Activated CD8-positive, alpha-beta memory T cell treated with anti-CD3 and anti-CD28 coated beads, Interleukin-2, amount 50 U/mL, for 48 hours (primary cell): Measurements from ENCODE around the gene UROC1.
A peak's percentile ranks its signal among the peaks of the same experiment; 100 is the strongest.

Experiments used
- DNase-seq: peaks from one replicate; pipeline ENCODE4 v3.0.0-alpha.2; 2020

Gene UROC1

DNA sequence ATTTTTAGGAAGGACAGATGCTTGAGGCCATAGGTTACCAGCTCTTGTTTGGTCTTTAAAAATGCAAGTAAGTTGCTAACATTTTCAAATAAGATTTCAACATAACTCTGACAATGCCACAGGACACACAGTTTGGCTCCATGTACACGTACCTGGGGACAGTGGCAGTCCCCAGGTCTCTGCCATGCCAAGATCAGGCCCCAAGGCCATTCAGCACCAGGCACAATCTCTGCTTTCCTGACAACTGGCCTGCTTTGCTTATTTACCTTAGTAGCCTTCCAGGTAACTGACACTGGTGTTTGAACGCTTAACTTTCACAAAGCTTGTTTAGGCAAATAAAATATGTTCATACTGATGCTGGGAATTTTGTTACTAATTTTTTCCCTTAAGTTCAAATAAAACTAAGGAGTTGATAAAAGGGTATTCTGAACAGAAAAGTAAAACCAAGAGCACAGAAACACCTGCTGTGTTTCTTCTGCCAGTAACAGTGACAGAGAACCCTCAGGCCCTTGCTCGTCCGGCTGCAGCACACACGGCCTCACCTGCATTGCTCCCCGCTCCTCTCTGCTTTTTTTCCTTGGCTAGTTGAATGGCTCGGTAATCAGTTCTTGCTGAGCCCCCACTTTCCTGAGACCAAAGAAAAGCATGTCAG, 58.3 kb downstream of the UROC1 start:
- no peak for DNase-seq

DNA sequence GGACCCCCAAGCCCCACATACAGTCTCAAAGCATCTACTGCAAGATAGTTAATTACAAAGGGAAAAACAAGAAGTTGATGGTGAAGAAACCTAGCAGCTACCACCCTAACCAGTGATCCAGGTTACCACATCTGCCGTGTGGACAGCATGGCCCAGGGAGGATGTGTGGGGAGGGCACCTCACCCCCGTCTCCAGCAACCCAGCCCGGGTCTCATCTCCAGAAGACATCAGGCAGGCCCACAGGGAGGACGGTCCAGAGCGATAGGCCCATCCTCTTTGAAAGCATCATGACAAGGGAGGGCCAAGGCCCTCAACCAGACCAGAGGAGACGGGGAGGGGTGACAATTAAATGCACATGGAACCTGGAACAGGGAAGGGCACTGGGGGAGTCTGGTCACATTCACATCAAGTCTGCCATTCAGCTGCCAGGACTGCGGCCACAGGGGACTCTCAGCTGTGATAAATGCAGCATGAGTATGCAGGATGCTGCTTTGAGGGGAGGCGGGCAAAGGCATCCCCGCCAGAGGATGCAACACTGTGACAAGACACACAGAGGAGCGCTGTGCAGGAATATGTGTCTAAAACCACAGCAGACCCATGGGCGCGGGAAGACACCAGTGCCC, 60.7 kb downstream of the UROC1 start:
- no peak for DNase-seq

DNA sequence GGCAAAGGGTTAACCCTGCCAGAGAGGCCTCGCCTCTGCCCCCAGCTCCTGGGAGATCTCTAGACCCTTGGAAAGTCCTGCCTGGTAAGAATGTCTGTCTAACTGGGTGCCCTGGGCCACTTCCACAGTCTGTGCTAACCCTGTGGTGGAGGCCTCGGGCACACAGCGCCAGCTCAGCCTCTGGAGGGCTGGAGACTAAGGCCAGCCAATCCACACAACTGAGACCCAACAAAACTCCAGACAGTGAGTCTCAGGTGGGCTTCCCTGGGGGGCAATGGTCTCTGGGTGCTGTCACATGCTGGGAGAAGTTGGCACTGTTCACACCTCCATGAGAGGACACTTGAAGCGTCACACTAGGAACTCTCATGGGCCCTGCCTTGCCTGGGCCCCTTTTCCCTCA, 61.4 kb downstream of the UROC1 start:
- DNase-seq, result no peak

DNA sequence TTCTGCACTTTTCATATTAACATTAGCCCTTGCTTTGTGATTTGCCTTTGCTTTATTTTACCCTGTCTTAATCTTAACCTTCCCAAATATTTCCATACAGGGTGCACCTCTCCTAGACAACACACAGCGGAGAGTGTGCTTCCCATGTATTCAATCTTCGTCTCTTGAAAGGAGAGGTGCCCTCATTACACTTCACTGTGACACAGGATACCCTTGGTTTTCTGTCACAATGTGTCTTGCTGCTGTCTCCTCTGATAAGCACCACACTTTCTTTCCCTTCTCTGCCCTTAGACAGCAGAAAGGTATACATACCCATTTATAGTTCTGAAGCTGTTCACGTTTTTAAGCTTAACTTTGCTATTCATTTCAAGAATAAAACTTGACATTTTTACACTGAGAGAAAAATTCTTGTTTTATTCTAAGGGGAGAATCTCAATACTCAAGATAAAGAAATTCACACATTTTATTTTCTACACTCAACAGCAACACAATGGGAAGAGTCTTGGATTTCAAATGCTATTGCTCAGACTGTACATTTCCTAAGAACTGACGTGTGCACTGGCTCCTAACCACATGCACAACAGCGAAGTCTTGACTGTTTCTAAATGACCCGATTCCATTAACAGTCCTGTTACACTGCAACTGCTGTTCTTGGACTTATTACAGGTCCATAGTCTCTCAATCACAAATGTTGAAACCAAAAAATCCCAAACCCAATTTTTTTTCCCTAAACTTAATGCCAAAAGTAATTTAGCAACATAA, 63.0 kb downstream of the UROC1 start:
- no peak for DNase-seq

DNA sequence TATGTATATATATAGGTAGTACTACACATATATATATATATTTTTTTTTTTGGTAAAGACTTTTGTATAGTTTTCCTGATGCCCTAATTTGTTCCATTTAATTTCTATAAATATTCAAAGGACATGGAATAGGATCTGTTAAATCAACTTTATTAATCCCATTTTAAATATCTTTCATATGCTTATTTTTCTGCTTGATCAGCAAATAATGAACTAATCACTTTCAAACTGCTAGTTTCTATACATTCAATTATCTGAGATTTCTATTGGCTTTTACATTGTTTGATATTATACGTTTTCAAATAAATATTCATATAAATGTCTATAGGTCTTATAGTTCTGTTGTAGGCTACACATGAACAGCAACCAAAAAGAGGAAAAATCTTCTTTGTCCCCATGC, 63.5 kb downstream of the UROC1 start:
- DNase-seq, result no peak

DNA sequence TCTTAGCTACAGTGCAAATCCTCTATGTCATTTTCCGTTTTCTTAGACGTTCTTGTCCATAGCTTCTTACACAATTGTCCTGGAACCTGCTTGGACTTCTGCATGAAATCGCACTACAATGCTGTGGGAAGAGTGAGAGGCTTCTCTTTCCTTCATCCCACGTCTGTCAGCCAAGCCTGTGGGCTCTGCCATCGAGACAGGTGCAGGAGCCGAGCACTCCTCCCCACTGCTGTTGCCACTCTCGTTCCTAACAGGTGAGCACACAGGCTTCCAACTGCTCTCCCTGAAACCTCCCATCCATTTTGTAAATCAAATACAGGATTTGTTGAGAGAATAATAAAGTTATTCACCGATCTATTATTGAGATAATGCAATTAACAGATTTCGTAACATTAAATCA, 65.4 kb downstream of the UROC1 start:
- no peak for DNase-seq

DNA sequence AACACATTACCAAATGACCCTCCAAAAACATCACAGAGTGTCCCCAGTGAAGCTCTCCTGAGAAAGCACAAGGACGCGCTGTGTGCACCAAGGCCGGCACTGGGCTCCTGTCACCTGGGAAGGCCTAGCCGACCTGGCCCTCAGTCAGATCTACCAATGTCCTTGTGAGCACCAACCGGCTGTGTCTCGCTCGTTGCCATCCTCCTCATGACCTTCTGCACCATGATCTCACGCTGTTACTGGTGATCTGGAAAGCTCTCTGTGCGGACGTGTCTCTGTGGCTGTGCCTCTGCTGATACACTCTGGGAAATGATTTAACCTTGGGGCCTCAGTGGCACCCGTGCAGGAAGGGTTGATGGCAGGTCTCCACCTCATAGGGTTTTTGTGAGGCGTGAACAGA, 66.1 kb downstream of the UROC1 start:
- no peak for DNase-seq

DNA sequence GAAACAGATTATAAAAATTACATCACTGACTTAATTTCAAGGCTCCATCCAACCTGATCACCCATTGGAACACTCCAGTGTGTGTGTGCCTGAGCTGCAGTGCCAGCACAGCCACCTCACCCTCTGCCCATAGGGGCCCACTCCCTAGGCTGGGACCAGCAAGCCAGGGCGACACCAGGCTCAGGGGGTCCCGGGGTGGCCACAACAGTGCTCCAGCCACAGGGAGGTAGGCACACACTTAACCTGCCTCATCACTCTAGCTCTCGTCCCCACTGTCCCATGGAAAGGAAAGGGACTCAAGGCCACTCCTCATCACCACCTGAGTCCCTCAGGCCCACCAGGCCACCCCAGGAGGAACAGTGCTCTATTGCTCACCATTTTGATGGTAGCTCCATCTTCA, 66.8 kb downstream of the UROC1 start:
- no peak for DNase-seq

DNA sequence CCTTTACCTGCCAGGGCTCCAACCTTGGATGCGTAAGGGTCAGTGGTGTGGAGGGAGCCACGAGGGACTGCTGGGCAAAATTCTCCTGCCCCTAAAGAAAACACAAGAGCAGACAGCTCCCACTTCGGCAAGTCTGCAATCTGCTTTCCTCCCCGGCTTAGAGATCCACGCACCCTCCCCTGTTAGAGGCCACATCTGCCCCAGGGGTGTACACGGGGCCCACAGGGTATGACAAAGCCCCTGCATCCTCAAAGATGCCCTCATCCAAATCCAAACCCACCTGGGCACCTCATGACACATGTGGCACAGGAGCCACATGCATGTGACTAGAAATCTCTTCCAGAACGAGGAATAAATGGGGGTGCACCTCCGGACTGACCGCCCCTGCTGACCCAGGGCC, 67.4 kb downstream of the UROC1 start:
- no peak for DNase-seq

DNA sequence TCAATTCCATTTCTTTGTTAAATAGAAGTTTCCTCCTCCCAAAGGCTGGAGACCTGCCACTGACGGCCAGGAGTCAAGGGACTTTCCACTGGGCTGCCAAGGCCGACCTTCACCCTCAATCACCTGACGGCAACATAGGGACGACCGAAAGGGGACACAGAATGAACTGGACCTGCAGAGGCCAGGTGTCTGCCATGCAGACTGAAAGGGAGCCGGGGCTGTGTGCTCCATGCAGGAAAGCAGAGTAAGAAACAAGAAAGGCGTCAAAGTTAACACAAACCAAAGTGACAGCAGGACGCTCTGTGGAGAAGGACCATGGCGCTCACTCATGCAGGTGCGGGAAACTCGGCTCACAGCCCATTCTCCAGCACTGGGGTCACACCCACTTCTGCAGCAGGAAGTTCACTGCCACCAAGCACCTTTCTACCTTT, 67.9 kb downstream of the UROC1 start:
- DNase-seq, result no peak

DNA sequence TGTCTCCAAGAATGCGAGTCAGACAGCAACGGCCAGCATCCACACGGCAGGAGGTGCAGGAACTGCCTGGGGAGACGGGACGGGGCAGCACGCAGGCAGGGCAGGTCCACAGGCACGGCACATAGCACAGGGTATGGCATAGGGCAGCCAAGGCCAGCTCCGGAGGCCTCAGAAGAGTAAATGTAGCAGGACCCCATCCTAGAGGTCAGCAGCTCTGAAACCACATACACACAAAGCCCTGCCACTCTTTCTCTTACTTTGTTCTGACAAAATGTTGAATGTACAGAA, 68.7 kb downstream of the UROC1 start:
- no peak for DNase-seq

DNA sequence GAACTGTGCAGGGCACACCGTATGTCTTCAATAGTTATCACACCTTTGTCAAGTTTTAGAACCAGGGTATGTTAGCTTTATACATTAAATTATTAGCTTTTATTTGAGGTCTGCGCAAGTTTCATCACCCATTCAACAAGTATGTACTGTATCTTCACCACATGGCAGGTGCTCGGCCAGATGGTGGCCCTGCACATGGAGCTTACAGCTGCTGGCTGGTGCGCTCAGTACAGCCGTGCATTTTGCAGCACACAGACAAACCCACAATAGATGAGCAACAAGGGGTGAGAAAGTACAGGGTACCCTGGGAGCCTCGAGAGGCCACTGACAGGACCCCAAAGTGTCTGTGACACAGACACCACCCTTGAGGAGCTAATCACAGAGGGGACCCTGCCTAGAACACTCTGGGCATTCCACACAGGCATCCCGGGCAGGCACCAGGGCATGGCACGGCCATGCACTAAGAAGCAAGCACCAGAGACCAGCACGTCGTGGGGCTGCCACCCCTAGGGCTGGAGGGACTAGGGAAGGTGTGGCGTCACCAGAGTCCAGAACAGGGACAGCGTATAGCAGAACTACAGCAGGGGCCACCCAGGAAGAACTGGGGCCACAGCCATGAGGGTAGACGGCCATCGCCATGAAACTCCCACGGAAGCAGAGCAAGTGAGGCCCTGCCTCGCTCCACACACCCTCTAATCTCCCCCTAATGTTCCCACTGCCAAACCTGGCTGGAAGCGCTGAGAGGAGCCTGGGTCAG, 69.3 kb downstream of the UROC1 start:
- DNase-seq, result no peak

DNA sequence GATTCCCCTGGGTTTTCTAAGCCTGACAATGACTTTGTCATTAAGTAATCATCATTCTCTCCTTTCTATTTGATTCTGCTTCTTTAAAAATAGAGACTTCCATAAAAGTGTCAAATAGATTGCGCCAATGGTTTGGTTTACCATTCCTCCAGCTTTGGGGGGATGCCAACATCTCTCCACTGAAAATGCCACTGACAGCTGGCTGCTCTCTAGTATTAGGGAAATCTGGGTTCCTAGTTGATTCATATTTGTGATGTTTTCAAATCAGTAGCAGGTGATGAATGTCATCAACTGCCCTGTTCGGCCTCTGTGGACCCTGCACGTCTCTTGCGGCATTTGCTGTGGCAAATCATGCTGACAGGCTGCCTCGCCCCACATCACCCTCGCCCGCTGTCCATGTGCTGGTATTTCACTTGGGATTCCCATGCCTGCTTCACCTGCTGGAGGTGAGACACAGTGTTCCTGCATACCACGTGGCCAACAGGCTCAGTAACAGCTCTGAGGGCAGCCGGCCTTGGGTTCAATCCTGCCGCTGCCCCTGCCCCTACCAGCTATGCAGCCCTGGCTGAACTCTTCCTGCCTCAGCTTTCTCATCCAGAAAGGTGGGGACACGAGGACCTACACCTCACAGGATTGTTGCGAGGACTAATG, 70.0 kb downstream of the UROC1 start:
- DNase-seq, result no peak

DNA sequence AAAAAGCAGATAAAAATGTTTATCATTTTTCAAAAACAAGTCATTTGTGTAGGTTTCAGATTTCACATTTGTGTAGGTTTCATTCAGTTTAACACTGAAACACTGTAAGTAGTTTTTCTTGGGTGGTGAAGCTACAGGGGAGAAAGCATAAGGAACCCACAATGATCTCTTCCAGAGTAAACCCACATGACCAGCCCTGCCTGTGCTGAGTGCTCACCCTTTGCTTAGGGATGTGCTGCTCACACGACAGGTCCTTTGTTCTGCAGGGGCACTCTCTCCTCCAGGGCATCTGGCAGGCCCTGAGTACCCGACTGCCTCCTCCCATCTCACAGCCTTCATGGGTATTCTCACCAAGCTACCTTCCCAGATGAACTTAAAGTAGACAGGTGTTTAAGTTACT, 70.8 kb downstream of the UROC1 start:
- no peak for DNase-seq

DNA sequence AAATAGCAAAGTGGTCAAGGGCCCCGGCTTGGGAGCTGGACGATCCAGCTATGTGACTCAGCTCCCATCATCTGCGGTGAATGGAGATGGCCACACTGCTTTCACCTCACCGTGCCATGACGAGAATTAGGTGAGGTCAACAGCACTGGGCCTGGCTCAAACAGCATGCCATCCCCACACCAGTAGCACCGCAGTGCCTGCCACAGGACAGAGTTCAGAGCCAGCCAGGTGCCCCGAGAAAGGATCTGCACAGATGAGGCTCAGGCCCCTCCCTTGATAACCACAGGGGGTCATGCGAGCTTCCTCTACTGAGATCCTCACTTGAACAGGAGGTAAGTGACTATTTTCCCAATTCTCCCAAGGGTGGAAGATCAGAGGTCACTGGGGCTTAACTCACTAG, 71.3 kb downstream of the UROC1 start:
- DNase-seq, result no peak

DNA sequence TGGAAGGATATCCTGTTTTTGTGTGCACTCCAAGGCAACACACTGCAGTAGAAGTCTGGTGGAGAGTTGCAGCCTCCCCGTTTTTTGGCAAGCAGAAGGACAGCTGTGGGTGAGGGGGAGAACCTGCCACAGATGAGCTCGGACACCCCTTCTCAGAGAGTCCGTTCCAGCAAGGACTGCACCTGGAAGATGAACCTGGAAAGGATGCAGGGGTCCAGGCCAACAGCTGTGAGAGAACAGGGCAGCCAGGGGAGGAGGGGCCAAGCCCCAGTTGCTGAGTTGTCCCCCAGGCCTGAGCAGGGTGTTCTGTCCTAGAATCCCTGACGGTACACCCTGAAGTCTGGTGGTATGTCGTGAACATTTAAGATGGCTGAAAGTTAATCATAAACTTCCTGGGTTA, 72.1 kb downstream of the UROC1 start:
- DNase-seq, result no peak

DNA sequence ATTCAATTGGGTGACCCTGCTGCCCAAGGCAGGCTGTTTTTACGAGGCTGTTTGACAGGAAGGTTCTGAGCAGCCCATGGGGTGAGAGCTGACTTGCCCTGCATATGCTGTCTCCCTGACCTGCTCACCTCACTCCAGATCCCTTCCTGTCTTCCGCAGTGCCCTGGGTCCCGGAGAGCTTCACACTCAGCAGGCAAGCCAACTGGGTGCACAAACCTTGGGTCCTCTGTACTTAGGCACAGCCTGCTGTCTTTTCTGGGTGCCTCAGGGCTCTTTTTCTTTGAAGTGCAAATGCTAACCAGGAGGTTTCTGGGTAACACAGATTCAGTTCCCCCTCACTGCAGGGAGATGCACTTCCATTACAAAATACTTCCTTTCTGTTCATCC, 74.7 kb downstream of the UROC1 start:
- DNase-seq, result no peak

DNA sequence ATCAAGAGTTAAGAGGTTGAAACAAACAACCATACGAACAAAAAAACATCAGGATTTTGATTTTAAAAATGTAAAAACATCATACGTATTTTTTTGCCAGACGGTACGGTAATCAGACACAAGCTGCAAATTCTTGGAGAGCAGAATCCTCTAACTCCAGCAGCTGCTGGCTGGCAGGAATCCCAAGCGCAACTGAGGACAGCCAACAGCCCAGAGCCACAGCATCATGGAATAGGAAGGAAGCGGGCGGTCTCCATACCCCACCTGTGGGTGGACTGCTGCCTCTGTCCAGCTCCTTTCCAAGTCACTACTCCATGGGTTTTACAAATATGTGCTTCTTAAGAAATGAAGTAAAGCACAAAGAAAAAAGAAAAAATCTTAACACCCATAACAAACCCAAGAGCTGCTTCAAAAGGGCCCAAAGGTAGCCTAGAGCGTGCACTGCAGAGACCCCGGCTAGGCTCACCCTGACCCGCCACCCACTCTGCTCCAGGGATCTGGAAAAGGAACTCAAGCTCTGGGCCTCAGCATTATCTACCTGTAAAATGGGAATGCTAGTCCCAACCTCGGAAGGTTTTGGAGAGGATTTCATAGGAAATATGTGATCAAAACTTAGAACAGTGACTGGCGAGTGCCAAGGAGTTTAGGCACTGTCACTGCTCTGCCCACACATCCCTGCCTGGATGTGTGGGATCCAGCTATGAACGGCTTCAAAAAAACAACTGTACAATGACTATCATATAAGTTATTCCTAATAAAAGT, 75.3 kb downstream of the UROC1 start:
- no peak for DNase-seq

DNA sequence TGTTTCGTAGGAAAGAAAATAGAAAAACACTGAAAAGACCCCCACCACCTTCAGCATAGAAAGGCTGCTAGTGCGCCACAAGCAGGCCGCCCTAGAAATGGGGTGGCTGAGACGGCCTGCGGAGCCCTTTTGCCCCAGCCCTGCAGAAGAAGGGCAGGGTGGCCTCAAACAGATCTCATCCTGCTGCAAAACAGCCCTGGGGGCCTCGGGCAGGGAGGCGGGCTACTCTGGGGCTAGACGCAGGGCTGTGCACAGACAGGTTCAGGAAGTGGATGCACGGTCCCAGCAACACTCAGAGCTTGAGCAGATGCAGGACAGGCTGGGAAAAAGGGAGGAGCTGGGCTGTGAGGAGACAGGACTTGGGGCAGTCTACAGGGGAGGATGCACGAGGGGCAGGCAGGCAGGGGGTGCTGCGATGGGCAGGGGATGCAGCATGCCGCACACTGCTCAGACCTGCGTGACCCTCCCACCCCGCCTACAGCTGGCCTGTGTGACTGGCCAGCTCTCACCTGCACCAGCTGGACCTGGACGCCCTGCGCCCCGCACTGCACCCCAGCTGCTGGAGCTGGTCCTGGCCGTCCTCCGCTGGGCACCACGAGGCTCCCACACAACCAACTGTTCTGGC, 76.2 kb downstream of the UROC1 start:
- peak; percentile 42 for DNase-seq

DNA sequence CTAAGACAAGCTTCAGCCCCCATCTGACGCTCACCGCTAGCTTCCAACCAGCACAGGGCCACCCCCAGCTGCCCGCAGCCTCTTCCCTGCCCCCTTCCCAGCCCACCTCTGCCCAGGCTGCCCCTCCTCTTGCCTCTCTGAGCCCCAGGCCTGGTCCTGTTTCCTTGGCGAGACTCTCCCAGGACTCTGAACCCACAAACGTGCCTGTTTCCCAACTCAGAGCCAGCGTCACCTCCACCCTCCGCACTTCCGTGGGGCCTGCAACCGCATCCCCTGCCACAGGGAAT, 76.9 kb downstream of the UROC1 start:
- DNase-seq, result no peak

DNA sequence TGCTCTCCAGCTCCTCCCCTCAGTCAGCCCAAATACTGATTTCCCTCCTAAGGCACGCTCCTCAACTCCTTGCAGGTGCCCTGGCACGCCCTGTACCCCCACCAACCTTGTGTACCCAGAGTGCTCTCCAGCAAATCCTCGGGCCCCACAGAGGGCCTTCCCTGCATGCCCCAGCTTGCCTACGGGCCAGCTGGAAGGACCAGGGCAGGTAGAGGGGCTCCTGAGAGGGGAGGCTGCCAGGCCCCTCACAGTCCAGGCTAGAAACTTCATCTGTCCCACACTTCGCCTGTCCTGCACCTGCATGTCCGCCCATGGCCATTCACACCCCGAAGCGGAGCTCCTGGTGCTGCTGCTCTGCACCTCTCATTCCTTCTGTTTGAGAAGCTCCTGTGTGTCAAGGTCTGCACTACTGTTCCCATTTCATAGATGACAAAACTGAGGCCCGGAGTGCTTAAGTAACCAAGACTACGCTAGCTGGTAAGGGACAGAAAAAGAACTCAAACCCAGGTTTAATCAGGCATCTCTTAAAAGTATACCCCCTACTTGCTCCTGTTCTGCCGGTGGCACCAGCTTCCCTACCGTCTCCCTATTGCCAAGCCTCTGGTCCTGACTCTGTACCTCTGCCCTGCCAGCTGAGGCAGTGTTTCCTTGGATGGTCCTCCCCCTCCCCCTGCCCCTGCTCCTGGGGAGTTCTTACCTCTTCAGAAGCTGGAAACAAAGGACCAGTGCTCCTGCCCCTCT, 77.4 kb downstream of the UROC1 start:
- DNase-seq, result no peak
